MM.1S (cell line): Measurements from ENCODE around the gene FARSB.

Experiments used
- DNase-seq: peaks from one replicate; pipeline ENCODE4 v3.0.0-alpha.2; 2015
- H2AFZ ChIP-seq: fragments of 300-600 bp; sonication (generic); 2 replicates; pipeline ENCODE4 v1.6.0; 2016; ENCODE audit warnings: antibody characterized with exemption, low read length
- H3F3A ChIP-seq: fragments of 300-600 bp; sonication (generic); 2 replicates; pipeline ENCODE4 v1.6.1; 2016; ENCODE audit warnings: mild to moderate bottlenecking, antibody characterized with exemption, low read length, moderate library complexity, mixed read lengths; ENCODE audit not compliant: insufficient read depth
- H3K27ac ChIP-seq: fragments of 300-600 bp; sonication (generic); 2 replicates; pipeline ENCODE4 v1.5.1; 2016; ENCODE audit warnings: mild to moderate bottlenecking, low read length
- H3K27me3 ChIP-seq: fragments of 300-600 bp; sonication (generic); replicated peaks from 2 replicates; pipeline ENCODE4 v1.6.0; 2016; ENCODE audit warnings: low read length; ENCODE audit not compliant: insufficient read depth
- H3K36me3 ChIP-seq: fragments of 300-600 bp; sonication (generic); replicated peaks from 2 replicates; pipeline ENCODE4 v1.6.1; 2016; ENCODE audit warnings: mild to moderate bottlenecking, low read length, mixed read lengths; ENCODE audit not compliant: insufficient read depth
- H3K4me1 ChIP-seq: fragments of 300-600 bp; sonication (generic); 2 replicates; pipeline ENCODE4 v1.6.1; 2016; ENCODE audit warnings: low read length, mixed read lengths
- H3K4me2 ChIP-seq: fragments of 300-600 bp; sonication (generic); 2 replicates; pipeline ENCODE4 v1.6.0; 2016; ENCODE audit warnings: low read depth, low read length
- H3K4me3 ChIP-seq: fragments of 300-600 bp; sonication (generic); 2 replicates; pipeline ENCODE4 v1.5.1; 2016; ENCODE audit warnings: low read length, mixed read lengths
- H3K79me2 ChIP-seq: fragments of 300-600 bp; sonication (generic); 2 replicates; pipeline ENCODE4 v1.6.1; 2016; ENCODE audit warnings: mixed run types, low read length, mixed read lengths
- H3K9ac ChIP-seq: fragments of 300-600 bp; sonication (generic); 2 replicates; pipeline ENCODE4 v1.6.1; 2016; ENCODE audit warnings: low read length, mixed read lengths
- H3K9me2 ChIP-seq: fragments of 300-600 bp; sonication (generic); replicated peaks from 2 replicates; pipeline ENCODE4 v1.6.1; 2016; ENCODE audit warnings: mild to moderate bottlenecking, low read length, mixed read lengths; ENCODE audit not compliant: insufficient read depth
- H3K9me3 ChIP-seq: fragments of 300-600 bp; sonication (generic); replicated peaks from 2 replicates; pipeline ENCODE4 v1.6.1; 2016; ENCODE audit warnings: mild to moderate bottlenecking, low read length, mixed read lengths; ENCODE audit not compliant: insufficient read depth
- H4K20me1 ChIP-seq: fragments of 300-600 bp; sonication (generic); 2 replicates; pipeline ENCODE4 v1.6.1; 2016; ENCODE audit warnings: mild to moderate bottlenecking, low read length, moderate library complexity, mixed read lengths; ENCODE audit not compliant: insufficient read depth
- EZH2 ChIP-seq: fragments of 300-600 bp; sonication (generic); optimal IDR thresholded peaks from 2 replicates; pipeline ENCODE3; 2017; ENCODE audit warnings: low read depth, mild to moderate bottlenecking, antibody characterized with exemption, low read length, mixed read lengths
- EZH2phosphoT487 ChIP-seq: fragments of 300-600 bp; sonication (generic); IDR thresholded peaks from 2 replicates; pipeline ENCODE4 v1.6.1; 2018; ENCODE audit warnings: antibody characterized with exemption, low read length
- TF ChIP-seq, protein P1 (sequence below): fragments of 300-600 bp; sonication (generic); IDR thresholded peaks from 2 replicates; pipeline ENCODE4 v1.5.1; 2016; ENCODE audit warnings: antibody characterized with exemption, low read length, mixed read lengths

FARSB gene

DNA sequence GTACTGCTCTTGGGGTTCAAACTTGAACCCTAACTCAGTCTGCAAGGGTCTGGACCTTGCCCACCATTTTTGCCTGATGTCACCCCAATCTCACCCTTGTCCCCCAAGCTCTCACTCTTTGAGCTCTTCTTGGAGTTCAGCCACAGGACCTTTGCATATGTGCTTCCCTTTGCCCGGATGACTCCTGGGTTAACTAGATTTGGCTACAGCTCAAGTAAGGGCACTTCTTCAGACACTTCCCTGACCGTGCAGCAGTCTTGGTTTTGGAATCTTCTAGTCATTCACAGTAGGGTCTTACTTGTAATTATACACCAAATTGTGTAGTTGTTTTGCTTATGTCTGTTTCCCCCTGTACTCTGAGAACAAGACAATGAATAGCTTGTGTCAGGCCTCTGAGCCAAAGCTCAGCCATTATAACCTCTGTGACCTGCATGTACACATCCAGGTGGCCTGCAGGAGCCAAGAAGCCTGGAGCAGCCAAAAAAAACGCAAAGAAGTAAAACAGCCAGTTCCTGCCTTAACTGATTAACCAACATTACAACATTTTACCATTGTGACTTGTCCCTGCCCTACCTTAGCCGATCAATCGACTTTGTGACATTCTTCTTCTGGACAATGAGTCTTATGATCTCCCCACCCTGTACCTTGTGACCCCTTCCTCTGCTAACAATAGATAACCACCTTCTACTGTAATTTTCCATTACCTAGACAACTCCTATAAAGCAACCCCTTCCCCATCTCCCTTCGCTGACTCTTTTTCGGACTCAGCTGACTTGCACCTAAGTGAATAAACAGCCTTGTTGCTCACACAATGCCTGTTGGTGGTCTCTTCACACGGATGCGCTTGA lies 14.5 kb upstream of the FARSB start:
- no peak overlapping the region for H2AFZ ChIP-seq
- no peaks in the 10 kb centered on the region for H3K4me1 ChIP-seq
- DNase-seq, result no peak
- H3F3A ChIP-seq, result no peaks in the 10 kb centered on the region
- TF ChIP-seq EZH2, result no peak
- TF ChIP-seq, protein P1, sequence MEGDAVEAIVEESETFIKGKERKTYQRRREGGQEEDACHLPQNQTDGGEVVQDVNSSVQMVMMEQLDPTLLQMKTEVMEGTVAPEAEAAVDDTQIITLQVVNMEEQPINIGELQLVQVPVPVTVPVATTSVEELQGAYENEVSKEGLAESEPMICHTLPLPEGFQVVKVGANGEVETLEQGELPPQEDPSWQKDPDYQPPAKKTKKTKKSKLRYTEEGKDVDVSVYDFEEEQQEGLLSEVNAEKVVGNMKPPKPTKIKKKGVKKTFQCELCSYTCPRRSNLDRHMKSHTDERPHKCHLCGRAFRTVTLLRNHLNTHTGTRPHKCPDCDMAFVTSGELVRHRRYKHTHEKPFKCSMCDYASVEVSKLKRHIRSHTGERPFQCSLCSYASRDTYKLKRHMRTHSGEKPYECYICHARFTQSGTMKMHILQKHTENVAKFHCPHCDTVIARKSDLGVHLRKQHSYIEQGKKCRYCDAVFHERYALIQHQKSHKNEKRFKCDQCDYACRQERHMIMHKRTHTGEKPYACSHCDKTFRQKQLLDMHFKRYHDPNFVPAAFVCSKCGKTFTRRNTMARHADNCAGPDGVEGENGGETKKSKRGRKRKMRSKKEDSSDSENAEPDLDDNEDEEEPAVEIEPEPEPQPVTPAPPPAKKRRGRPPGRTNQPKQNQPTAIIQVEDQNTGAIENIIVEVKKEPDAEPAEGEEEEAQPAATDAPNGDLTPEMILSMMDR, result no peak
- no peak overlapping the region for H3K4me3 ChIP-seq
- no peaks in the 10 kb centered on the region for H3K9me3 ChIP-seq
- no peaks in the 10 kb centered on the region for H3K79me2 ChIP-seq
- no peaks in the 10 kb centered on the region for H3K36me3 ChIP-seq
- H4K20me1 ChIP-seq, result no peaks in the 10 kb centered on the region
- no peak overlapping the region for H3K27ac ChIP-seq
- H3K27me3 ChIP-seq, result no peaks in the 10 kb centered on the region
- no peak overlapping the region for H3K9ac ChIP-seq
- H3K4me2 ChIP-seq, result no peak overlapping the region
- H3K9me2 ChIP-seq, result no peaks in the 10 kb centered on the region

DNA sequence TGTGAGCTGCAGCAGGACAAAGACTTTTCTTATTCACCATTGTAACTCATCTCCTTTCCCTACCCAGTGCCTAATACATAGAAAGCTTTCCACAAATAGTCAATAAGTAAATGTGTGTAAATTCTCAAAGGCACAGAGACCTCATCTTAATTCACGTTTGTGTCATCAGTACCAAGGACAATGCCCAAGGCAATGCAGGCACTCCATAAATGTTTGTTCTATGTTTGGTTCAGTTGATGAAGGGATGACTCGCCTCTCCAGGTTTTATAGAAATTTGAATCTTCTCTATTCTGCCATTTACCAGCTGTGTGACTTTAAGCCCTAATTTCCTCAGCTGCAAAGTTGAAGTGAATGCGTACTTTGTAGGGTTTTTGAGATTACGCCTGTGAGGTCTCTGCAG lies 13.5 kb upstream of the FARSB start:
- H3K79me2 ChIP-seq, result no peaks in the 10 kb centered on the region
- H3K4me2 ChIP-seq, result no peak overlapping the region
- H2AFZ ChIP-seq, result no peak overlapping the region
- H3K27ac ChIP-seq, result no peak overlapping the region
- no peaks in the 10 kb centered on the region for H3K36me3 ChIP-seq
- H3K9ac ChIP-seq, result no peak overlapping the region
- no peaks in the 10 kb centered on the region for H3K9me3 ChIP-seq
- no peaks in the 10 kb centered on the region for H3K4me1 ChIP-seq
- no peaks in the 10 kb centered on the region for H4K20me1 ChIP-seq
- no peak for TF ChIP-seq EZH2
- no peak for TF ChIP-seq EZH2phosphoT487
- TF ChIP-seq, protein P1, result no peak
- H3K27me3 ChIP-seq, result no peaks in the 10 kb centered on the region
- H3K9me2 ChIP-seq, result no peaks in the 10 kb centered on the region
- no peaks in the 10 kb centered on the region for H3F3A ChIP-seq
- H3K4me3 ChIP-seq, result no peak overlapping the region
- DNase-seq, result no peak

- no peak overlapping the region for H2AFZ ChIP-seq
- H3K9me2 ChIP-seq, result no peaks in the 10 kb centered on the region
- no peaks in the 10 kb centered on the region for H3K4me1 ChIP-seq
- no peak overlapping the region for H3K9ac ChIP-seq
- H3F3A ChIP-seq, result no peaks in the 10 kb centered on the region
- H3K36me3 ChIP-seq, result no peaks in the 10 kb centered on the region
- no peak for DNase-seq
- H4K20me1 ChIP-seq, result no peaks in the 10 kb centered on the region
- no peaks in the 10 kb centered on the region for H3K79me2 ChIP-seq
- no peak overlapping the region for H3K4me3 ChIP-seq
- TF ChIP-seq, protein P1, result no peak
- TF ChIP-seq EZH2phosphoT487 (no peak), EZH2 (no peak)
- H3K27me3 ChIP-seq, result no peaks in the 10 kb centered on the region
- H3K9me3 ChIP-seq, result no peaks in the 10 kb centered on the region
- no peak overlapping the region for H3K4me2 ChIP-seq
- no peak overlapping the region for H3K27ac ChIP-seq
Observed at GRCh38 chr2:222668494-222669154, 12.7 kb upstream of the FARSB start.
